Esophagus squamous epithelium (tissue), 4 donors: Measurements from ENCODE around the gene FBXW2.

Experiments used
- POLR2A ChIP-seq, 4 donors: fragments of 450-650 bp; IDR thresholded peaks; one replicate each; pipeline ENCODE4 v1.6.1; 2017; ENCODE audit warnings: antibody characterized with exemption in 4 of 4, mild to moderate bottlenecking in 4 of 4, moderate library complexity in 3 of 4
- TF ChIP-seq, protein P1 (sequence below), 6 experiments: fragments of 450-650 bp in 4 of 6; fragments of 200-600 bp in 2 of 6; sonication (generic) in 2 of 6; IDR thresholded peaks; one replicate each; pipeline ENCODE4 v1.5.1; 2016 to 2019; ENCODE audit warnings: antibody characterized with exemption in 6 of 6, mild to moderate bottlenecking in 4 of 6, moderate library complexity in 4 of 6

DNA sequence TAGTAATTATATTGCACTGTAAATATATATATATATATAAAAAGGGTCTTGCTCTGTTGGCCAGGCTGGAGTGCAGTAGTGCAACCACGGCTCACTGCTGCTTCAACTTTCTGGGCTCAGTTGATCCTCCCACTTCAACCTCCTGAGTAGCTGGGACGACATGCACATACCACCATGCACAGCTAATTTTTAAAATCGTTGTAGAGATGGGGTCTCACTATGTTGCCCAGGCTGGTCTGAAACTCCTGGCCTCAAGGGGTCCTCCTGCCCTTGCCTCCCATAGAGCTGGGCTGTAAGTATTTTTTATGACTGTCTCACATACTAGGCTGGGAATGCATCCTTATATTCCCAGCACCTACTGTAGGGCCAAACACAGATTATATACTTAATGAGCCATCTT is 37.6 kb upstream of the FBXW2 start:
- TF ChIP-seq, protein P1, sequence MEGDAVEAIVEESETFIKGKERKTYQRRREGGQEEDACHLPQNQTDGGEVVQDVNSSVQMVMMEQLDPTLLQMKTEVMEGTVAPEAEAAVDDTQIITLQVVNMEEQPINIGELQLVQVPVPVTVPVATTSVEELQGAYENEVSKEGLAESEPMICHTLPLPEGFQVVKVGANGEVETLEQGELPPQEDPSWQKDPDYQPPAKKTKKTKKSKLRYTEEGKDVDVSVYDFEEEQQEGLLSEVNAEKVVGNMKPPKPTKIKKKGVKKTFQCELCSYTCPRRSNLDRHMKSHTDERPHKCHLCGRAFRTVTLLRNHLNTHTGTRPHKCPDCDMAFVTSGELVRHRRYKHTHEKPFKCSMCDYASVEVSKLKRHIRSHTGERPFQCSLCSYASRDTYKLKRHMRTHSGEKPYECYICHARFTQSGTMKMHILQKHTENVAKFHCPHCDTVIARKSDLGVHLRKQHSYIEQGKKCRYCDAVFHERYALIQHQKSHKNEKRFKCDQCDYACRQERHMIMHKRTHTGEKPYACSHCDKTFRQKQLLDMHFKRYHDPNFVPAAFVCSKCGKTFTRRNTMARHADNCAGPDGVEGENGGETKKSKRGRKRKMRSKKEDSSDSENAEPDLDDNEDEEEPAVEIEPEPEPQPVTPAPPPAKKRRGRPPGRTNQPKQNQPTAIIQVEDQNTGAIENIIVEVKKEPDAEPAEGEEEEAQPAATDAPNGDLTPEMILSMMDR (IDR thresholded peaks at IDR 0.05), result no peak
- TF ChIP-seq POLR2A (IDR thresholded peaks at IDR 0.05), result no peak
